Gastroesophageal sphincter (tissue), 4 donors: ENCODE results near the gene SLC25A53. TPM values are rescaled to one million over a fixed set of nuclear protein-coding genes. Genes with fewer than 3 reads are reported as not detected.
"Not testable (repeated sequence)": the region's sequence is repeated elsewhere in the genome, so short reads cannot be mapped to it uniquely, and the experiment has no call there.

Experiments
- ATAC-seq: fragments of 150-250 bp; one replicate; pipeline ENCODE4 v1.9.1; 2016; ENCODE audit warnings: mild to moderate bottlenecking, moderate library complexity
- H3K27ac ChIP-seq, 4 donors: fragments of 200-600 bp; sonication (generic) in 3 of 4; 1 replicate in 3 of 4; 2 replicates in 1 of 4; pipeline ENCODE4 v1.5.1; 2016 to 2019
- H3K27me3 ChIP-seq: fragments of 200-600 bp; sonication (generic); one replicate; pipeline ENCODE4 v1.5.1; 2019
- H3K36me3 ChIP-seq, 2 donors: fragments of 200-600 bp; sonication (generic); one replicate each; pipeline ENCODE4 v1.5.1; 2019; ENCODE audit warnings: control low read depth in 1 of 2
- H3K4me1 ChIP-seq, 3 donors: fragments of 200-600 bp; sonication (generic); 1 replicate in 2 of 3; 2 replicates in 1 of 3; pipeline ENCODE4 v1.5.1; 2016 to 2019; ENCODE audit warnings: control low read depth in 2 of 3
- H3K4me3 ChIP-seq, 2 donors: fragments of 200-600 bp; sonication (generic); one replicate each; pipeline ENCODE4 v1.5.1; 2019; ENCODE audit warnings: mild to moderate bottlenecking in 1 of 2, moderate library complexity in 1 of 2
- H3K9me3 ChIP-seq, 3 donors: fragments of 200-600 bp; sonication (generic); one replicate each; pipeline ENCODE4 v1.5.1; 2017 to 2019; ENCODE audit warnings: control low read depth in 2 of 3
- EP300 ChIP-seq: sonication (generic); formaldehyde crosslinking; IDR thresholded peaks from one replicate; pipeline ENCODE4 v1.6.1; 2017; ENCODE audit warnings: antibody characterized with exemption, mild to moderate bottlenecking
- POLR2A ChIP-seq, 2 donors: fragments of 450-650 bp; IDR thresholded peaks; one replicate each; pipeline ENCODE4 v1.6.1; 2017; ENCODE audit warnings: antibody characterized with exemption in 2 of 2, mild to moderate bottlenecking in 2 of 2, moderate library complexity in 1 of 2
- POLR2AphosphoS5 ChIP-seq: sonication (generic); formaldehyde crosslinking; IDR thresholded peaks from one replicate; pipeline ENCODE4 v1.6.1; 2017; ENCODE audit warnings: antibody characterized with exemption
- WGBS, 2 donors: methylation state at CpG; one replicate each; pipeline ENCODE4 v1.1.5; 2018; ENCODE audit warnings: low coverage in 1 of 2; 5-methylcytosine and 5-hydroxymethylcytosine counted together
- total RNA-seq, 4 donors: library from RNA; depleted of rRNA; stranded (reverse); fragments of >200 nt; gene quantifications; one replicate each; pipeline ENCODE4 v1.1.0, GENCODE V29; 2016
- TF ChIP-seq, protein P1 (sequence below), 4 experiments: fragments of 200-600 bp in 2 of 4; fragments of 450-650 bp in 2 of 4; sonication (generic) in 1 of 4; IDR thresholded peaks; one replicate each; pipeline ENCODE4 v1.5.1; 2017 to 2019; ENCODE audit warnings: antibody characterized with exemption in 4 of 4, mild to moderate bottlenecking in 2 of 4, moderate library complexity in 2 of 4

SLC25A53 gene
- total RNA-seq, 4 donors from 2014 or later: 21.9 to 53.4 (median 30.3) TPM

GRCh38 chrX:104098151-104098808, 58.5 kb downstream of the SLC25A53 start:
- Histone ChIP-seq H3K27me3 (no peaks in the 10 kb centered on the region), H3K36me3 (no peaks in the 10 kb centered on the region), H3K4me3 (no peak overlapping the region), H3K9me3 (no peaks in the 10 kb centered on the region), H3K4me1 (no peaks in the 10 kb centered on the region), H3K27ac (no peak overlapping the region)
- no peak for ATAC-seq
- TF ChIP-seq POLR2AphosphoS5: no peak
- TF ChIP-seq EP300: no peak
- no peak for TF ChIP-seq POLR2A (IDR thresholded peaks at IDR 0.05)
- TF ChIP-seq, protein P1, sequence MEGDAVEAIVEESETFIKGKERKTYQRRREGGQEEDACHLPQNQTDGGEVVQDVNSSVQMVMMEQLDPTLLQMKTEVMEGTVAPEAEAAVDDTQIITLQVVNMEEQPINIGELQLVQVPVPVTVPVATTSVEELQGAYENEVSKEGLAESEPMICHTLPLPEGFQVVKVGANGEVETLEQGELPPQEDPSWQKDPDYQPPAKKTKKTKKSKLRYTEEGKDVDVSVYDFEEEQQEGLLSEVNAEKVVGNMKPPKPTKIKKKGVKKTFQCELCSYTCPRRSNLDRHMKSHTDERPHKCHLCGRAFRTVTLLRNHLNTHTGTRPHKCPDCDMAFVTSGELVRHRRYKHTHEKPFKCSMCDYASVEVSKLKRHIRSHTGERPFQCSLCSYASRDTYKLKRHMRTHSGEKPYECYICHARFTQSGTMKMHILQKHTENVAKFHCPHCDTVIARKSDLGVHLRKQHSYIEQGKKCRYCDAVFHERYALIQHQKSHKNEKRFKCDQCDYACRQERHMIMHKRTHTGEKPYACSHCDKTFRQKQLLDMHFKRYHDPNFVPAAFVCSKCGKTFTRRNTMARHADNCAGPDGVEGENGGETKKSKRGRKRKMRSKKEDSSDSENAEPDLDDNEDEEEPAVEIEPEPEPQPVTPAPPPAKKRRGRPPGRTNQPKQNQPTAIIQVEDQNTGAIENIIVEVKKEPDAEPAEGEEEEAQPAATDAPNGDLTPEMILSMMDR (IDR thresholded peaks at IDR 0.05): peak; percentile 21 to 72 (median 64)
- WGBS, 2 donors: 0% methylated on average over 4 of the region's 4 CpGs

- Histone ChIP-seq H3K4me1 (no peaks in the 10 kb centered on the region), H3K4me3 (no peak overlapping the region), H3K27me3 (no peaks in the 10 kb centered on the region), H3K36me3 (no peaks in the 10 kb centered on the region), H3K9me3 (no peaks in the 10 kb centered on the region), H3K27ac (no peak overlapping the region)
- no CpG with 5 or more reads among the region's 7 CpGs for WGBS, 2 donors
- no peak for ATAC-seq
- no peak for TF ChIP-seq POLR2AphosphoS5
Measured at GRCh38 chrX:104085919-104086318, 70.9 kb downstream of the SLC25A53 start.

DNA sequence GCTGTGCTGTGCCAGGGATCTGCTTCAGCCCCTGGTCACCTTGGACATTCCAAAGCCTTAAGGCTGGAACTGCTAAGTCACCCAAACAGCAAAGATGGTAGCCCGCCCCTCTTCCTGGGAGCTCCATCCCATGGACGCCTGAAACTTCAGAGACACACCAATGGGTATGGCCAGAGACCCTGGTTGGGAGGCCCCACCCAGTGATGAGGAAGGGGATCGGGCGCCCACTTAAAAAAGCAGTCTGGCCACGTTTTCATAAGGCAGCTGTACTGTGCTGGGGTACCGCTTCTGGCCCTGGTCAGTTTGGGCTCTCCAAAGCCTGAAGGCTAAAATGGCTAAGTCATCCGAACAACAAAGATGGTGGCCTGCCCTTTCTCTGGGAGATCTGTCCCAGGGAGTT, 71.3 kb downstream of the SLC25A53 start:
- no CpG with 5 or more reads among the region's 7 CpGs for WGBS, 2 donors
- Histone ChIP-seq H3K27ac (no peak overlapping the region), H3K9me3 (no peaks in the 10 kb centered on the region), H3K27me3 (no peaks in the 10 kb centered on the region), H3K4me1 (no peaks in the 10 kb centered on the region), H3K36me3 (no peaks in the 10 kb centered on the region), H3K4me3 (no peak overlapping the region)
- ATAC-seq: no peak
- TF ChIP-seq POLR2AphosphoS5: no peak
- TF ChIP-seq, protein P1 (IDR thresholded peaks at IDR 0.05): no peak
- TF ChIP-seq POLR2A (IDR thresholded peaks at IDR 0.05): no peak

- TF ChIP-seq POLR2A (IDR thresholded peaks at IDR 0.05) (no peak), EP300 (no peak), POLR2AphosphoS5 (no peak)
- TF ChIP-seq, protein P1 (IDR thresholded peaks at IDR 0.05): no peak
- no peak for ATAC-seq
- no peaks in the 10 kb centered on the region for H3K4me1 ChIP-seq
- no peaks in the 10 kb centered on the region for H3K27me3 ChIP-seq
- H3K36me3 ChIP-seq: no peaks in the 10 kb centered on the region
- H3K4me3 ChIP-seq: no peak overlapping the region
- H3K9me3 ChIP-seq: no peaks in the 10 kb centered on the region
- H3K27ac ChIP-seq: no peak overlapping the region
- WGBS, 2 donors: no CpG with 5 or more reads among the region's 5 CpGs
Measured at GRCh38 chrX:104084534-104085277, 72.1 kb downstream of the SLC25A53 start.

- Histone ChIP-seq H3K4me3 (no peak overlapping the region), H3K27me3 (no peaks in the 10 kb centered on the region), H3K36me3 (no peaks in the 10 kb centered on the region), H3K9me3 (no peaks in the 10 kb centered on the region), H3K4me1 (no peaks in the 10 kb centered on the region), H3K27ac (no peak overlapping the region)
- no peak for ATAC-seq
- WGBS, 2 donors: no CpG with 5 or more reads among the region's 4 CpGs
- TF ChIP-seq POLR2A (IDR thresholded peaks at IDR 0.05): no peak
- no peak for TF ChIP-seq POLR2AphosphoS5
- TF ChIP-seq EP300: no peak
- TF ChIP-seq, protein P1 (IDR thresholded peaks at IDR 0.05): no peak
Measured at GRCh38 chrX:104084063-104084462, 72.7 kb downstream of the SLC25A53 start.

- H3K4me3 ChIP-seq, H3K4me1 ChIP-seq, H3K9me3 ChIP-seq, H3K36me3 ChIP-seq, H3K27ac ChIP-seq, H3K27me3 ChIP-seq, ATAC-seq: not testable (repeated sequence)
- WGBS, 2 donors: no CpG with 5 or more reads among the region's 6 CpGs
Measured at GRCh38 chrX:104077854-104078253, 79.0 kb downstream of the SLC25A53 start.

DNA sequence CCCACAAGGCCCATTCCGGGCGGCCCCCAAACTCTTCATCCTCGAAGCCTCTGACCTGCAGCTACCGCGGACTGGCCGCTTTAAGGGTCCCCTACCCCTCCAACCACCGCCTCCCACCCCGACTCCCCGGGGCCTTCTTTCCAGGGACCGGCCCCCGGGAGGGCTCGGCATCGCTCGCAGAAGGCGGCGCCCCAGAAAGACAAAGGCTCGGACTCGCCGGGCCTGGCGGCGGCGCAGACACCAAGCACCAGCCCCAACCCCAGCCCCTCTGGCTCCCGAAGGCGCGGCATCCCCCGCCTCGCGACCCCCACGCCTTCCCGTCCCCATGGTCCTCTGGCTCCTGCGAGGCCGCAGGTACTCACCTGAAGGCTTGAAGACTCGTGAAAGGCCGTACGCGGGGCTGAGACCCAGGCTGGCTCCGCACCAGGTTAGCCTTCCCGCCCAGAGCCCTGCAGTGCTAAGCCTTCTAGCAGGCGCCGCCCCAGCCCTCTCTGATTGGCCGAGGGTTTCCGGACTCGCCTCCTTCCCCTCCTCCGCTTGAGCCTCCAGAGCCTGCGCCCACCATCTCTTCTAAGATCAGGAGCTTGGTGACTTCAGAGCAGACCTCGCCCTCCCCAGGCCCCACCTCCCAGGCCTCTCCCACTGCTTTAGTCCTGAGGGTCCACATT, 80.9 kb downstream of the SLC25A53 start, which contains the start of gene TMSB15C:
Gene TMSB15C, minus strand, starts transcription at position 459 of the 668 bp plus-strand sequence.
- peak; percentile 89 for ATAC-seq
- not testable (repeated sequence) for H3K27me3 ChIP-seq, H3K9me3 ChIP-seq, H3K4me3 ChIP-seq, H3K27ac ChIP-seq, H3K4me1 ChIP-seq, H3K36me3 ChIP-seq
- WGBS, 2 donors: no CpG with 5 or more reads among the region's 46 CpGs

GRCh38 chrX:104062636-104063035, 94.2 kb downstream of the SLC25A53 start:
- H3K27me3 ChIP-seq, H3K4me1 ChIP-seq, H3K4me3 ChIP-seq, H3K9me3 ChIP-seq, ATAC-seq, H3K36me3 ChIP-seq, H3K27ac ChIP-seq: not testable (repeated sequence)
- WGBS, 2 donors: no CpG with 5 or more reads among the region's 18 CpGs
